Hepatocyte (in vitro differentiated cells): ENCODE data around the gene PEX11A. TPM values are rescaled to one million over a fixed set of nuclear protein-coding genes. Genes with fewer than 3 reads are reported as not detected.

Source experiments
- DNase-seq: peaks from one replicate; pipeline ENCODE4 v3.0.0-alpha.2; 2016; ENCODE audit warnings: low spot score
- H2AFZ ChIP-seq: fragments of 200-600 bp; sonication (generic); 2 replicates; pipeline ENCODE4 v1.6.0; 2016; ENCODE audit warnings: antibody characterized with exemption, mild to moderate bottlenecking
- H3K27ac ChIP-seq: fragments of 200-600 bp; sonication (generic); 2 replicates; pipeline ENCODE4 v1.5.1; 2016; ENCODE audit warnings: mild to moderate bottlenecking
- H3K27me3 ChIP-seq: fragments of 200-600 bp; sonication (generic); 2 replicates; pipeline ENCODE4 v1.6.1; 2016
- H3K36me3 ChIP-seq: fragments of 200-600 bp; sonication (generic); replicated peaks from 2 replicates; pipeline ENCODE4 v1.5.1; 2016; ENCODE audit warnings: low read depth; ENCODE audit not compliant: insufficient read depth
- H3K4me1 ChIP-seq: fragments of 200-600 bp; sonication (generic); 2 replicates; pipeline ENCODE4 v1.5.1; 2016; ENCODE audit warnings: mild to moderate bottlenecking, moderate library complexity; ENCODE audit not compliant: insufficient read depth
- H3K4me2 ChIP-seq: fragments of 200-600 bp; sonication (generic); 2 replicates; pipeline ENCODE4 v1.6.0; 2016
- H3K4me3 ChIP-seq: fragments of 200-600 bp; sonication (generic); 2 replicates; pipeline ENCODE4 v1.5.1; 2016; ENCODE audit warnings: mild to moderate bottlenecking
- H3K79me2 ChIP-seq: fragments of 200-600 bp; sonication (generic); 2 replicates; pipeline ENCODE4 v1.6.0; 2017; ENCODE audit warnings: mild to moderate bottlenecking
- H3K9me2 ChIP-seq: fragments of 200-600 bp; sonication (generic); replicated peaks from 2 replicates; pipeline ENCODE4 v1.6.0; 2017; ENCODE audit warnings: mild to moderate bottlenecking; ENCODE audit not compliant: insufficient read depth
- H3K9me3 ChIP-seq: fragments of 200-600 bp; sonication (generic); 2 replicates; pipeline ENCODE4 v1.5.1; 2016; ENCODE audit warnings: low read depth, mild to moderate bottlenecking
- H4K20me1 ChIP-seq: fragments of 200-600 bp; sonication (generic); 2 replicates; pipeline ENCODE4 v1.6.0; 2016; ENCODE audit warnings: mild to moderate bottlenecking; ENCODE audit not compliant: insufficient read depth, poor library complexity, severe bottlenecking
- CTCF ChIP-seq: fragments of 200-600 bp; sonication (generic); IDR thresholded peaks from 2 replicates; pipeline ENCODE4 v1.5.1; 2016; ENCODE audit warnings: antibody characterized with exemption, mild to moderate bottlenecking; ENCODE audit not compliant: poor library complexity
- EZH2 ChIP-seq: fragments of 200-600 bp; sonication (generic); IDR thresholded peaks from 2 replicates; pipeline ENCODE4 v1.6.1; 2016; ENCODE audit warnings: antibody characterized with exemption, mild to moderate bottlenecking, borderline replicate concordance
- EZH2phosphoT487 ChIP-seq: fragments of 200-600 bp; sonication (generic); IDR thresholded peaks from one replicate; pipeline ENCODE4 v1.6.1; 2018; ENCODE audit warnings: antibody characterized with exemption, mild to moderate bottlenecking, low read depth, moderate library complexity; ENCODE audit not compliant: unreplicated experiment, severe bottlenecking
- WGBS: methylation state at CpG from one replicate; pipeline ENCODE4 v1.1.6; 2016; ENCODE audit warnings: low lambda C conversion rate; ENCODE audit errors: missing lambda C conversion rate; 5-methylcytosine and 5-hydroxymethylcytosine counted together
- polyA plus RNA-seq: library from polyadenylated mRNA; unstranded; fragments of >200 nt; fragmentation: Nextera tagmentation; extraction: Ambion mirVana; gene quantifications from 2 replicates; pipeline ENCODE4 v1.2.1, GENCODE V29; 2016
- small RNA-seq: library from RNA; depleted of rRNA; stranded (forward); fragments of <200 nt; gene quantifications from one replicate; pipeline ENCODE3, GENCODE V24; 2014
- total RNA-seq: library from RNA; depleted of rRNA; stranded (reverse); fragments of >200 nt; gene quantifications from 2 replicates; pipeline ENCODE4 v1.2.3, GENCODE V29; 2014

The PEX11A gene
- total and polyA plus RNA-seq, 2 experiments from 2014 or later, result 10.0 to 10.7 TPM

- whole genome bisulfite sequencing, result 93% methylated on average over 23 of the region's 23 CpGs
- no peak for DNase-seq
- no peaks in the 10 kb centered on the region for H3K9me3 ChIP-seq
Measured at GRCh38 chr15:89633585-89633984, 57.0 kb downstream of the PEX11A start.

GRCh38 chr15:89632563-89633430, 57.8 kb downstream of the PEX11A start:
- Histone ChIP-seq H3K36me3 (no peaks in the 10 kb centered on the region), H3K4me2 (no peak overlapping the region), H2AFZ (no peak overlapping the region), H3K4me3 (no peak overlapping the region), H3K27me3 (no peaks in the 10 kb centered on the region), H3K9me2 (no peaks in the 10 kb centered on the region), H3K27ac (no peak overlapping the region), H4K20me1 (no peaks in the 10 kb centered on the region), H3K79me2 (no peaks in the 10 kb centered on the region), H3K9me3 (no peaks in the 10 kb centered on the region), H3K4me1 (no peaks in the 10 kb centered on the region)
- no peak for TF ChIP-seq EZH2
- 98% methylated on average over 15 of the region's 18 CpGs for WGBS
- no peak for DNase-seq

More at GRCh38 chr15:89633585-89633984, 57.0 kb downstream of the PEX11A start:
- no peak for TF ChIP-seq EZH2
- no peak for TF ChIP-seq CTCF
- no peak for TF ChIP-seq EZH2phosphoT487
- Histone ChIP-seq H4K20me1 (no peaks in the 10 kb centered on the region), H3K79me2 (no peaks in the 10 kb centered on the region), H3K4me1 (no peaks in the 10 kb centered on the region), H3K9me2 (no peaks in the 10 kb centered on the region), H3K4me2 (no peak overlapping the region), H3K27ac (no peak overlapping the region), H3K4me3 (no peak overlapping the region), H3K27me3 (no peaks in the 10 kb centered on the region), H3K36me3 (no peaks in the 10 kb centered on the region), H2AFZ (no peak overlapping the region)

- no peaks in the 10 kb centered on the region for H3K9me2 ChIP-seq
- TF ChIP-seq EZH2 (no peak), CTCF (no peak), EZH2phosphoT487 (no peak)
- no peak overlapping the region for H3K4me3 ChIP-seq
- no peak overlapping the region for H3K27ac ChIP-seq
- no peaks in the 10 kb centered on the region for H3K4me1 ChIP-seq
- H3K4me2 ChIP-seq, result no peak overlapping the region
- no peaks in the 10 kb centered on the region for H3K36me3 ChIP-seq
- DNase-seq, result no peak
- H3K9me3 ChIP-seq, result no peaks in the 10 kb centered on the region
- 88% methylated on average over 10 of the region's 10 CpGs for WGBS
- no peaks in the 10 kb centered on the region for H3K27me3 ChIP-seq
- H2AFZ ChIP-seq, result no peak overlapping the region
- no peaks in the 10 kb centered on the region for H3K79me2 ChIP-seq
- H4K20me1 ChIP-seq, result no peaks in the 10 kb centered on the region
Measured at GRCh38 chr15:89631902-89632264, 58.7 kb downstream of the PEX11A start.

Small RNAs within 50 kb of the gene (small RNA-seq; reads per million reads assigned to genes)
- gene RNU6-132P, result not detected

Other genes starting within 250 kb of the PEX11A start
- 1.1 and 3.1 TPM in 2 replicates for gene RHCG, start 194.2 kb downstream of the PEX11A start, total RNA-seq
- gene RHCG, start 194.2 kb downstream of the PEX11A start, polyA plus RNA-seq, result 1.7 and 4.1 TPM in 2 replicates
- gene TICRR, start 115.3 kb downstream of the PEX11A start, total RNA-seq, result 1.3 and 2.3 TPM in 2 replicates
- gene TICRR, start 115.3 kb downstream of the PEX11A start, polyA plus RNA-seq, result 0.47 and 0.91 TPM in 2 replicates
- gene KIF7, start 35.3 kb downstream of the PEX11A start, total RNA-seq, result 3.0 and 5.3 TPM in 2 replicates
- 3.1 and 5.0 TPM in 2 replicates for gene KIF7, start 35.3 kb downstream of the PEX11A start, polyA plus RNA-seq
- gene PLIN1, start 11.4 kb downstream of the PEX11A start, total RNA-seq, result 3.5 and 6.3 TPM in 2 replicates
- gene PLIN1, start 11.4 kb downstream of the PEX11A start, polyA plus RNA-seq, result 2.6 and 6.8 TPM in 2 replicates
- gene WDR93, start 57 bp upstream of the PEX11A start, total RNA-seq, result 0.13 TPM in 1 of 2 replicates, not detected in the other
- 0.57 TPM in 1 of 2 replicates, not detected in the other for gene WDR93, start 57 bp upstream of the PEX11A start, polyA plus RNA-seq
- 0.48 and 0.50 TPM in 2 replicates for gene MESP1, start 60.5 kb upstream of the PEX11A start, total RNA-seq
- 1.0 and 2.7 TPM in 2 replicates for gene MESP1, start 60.5 kb upstream of the PEX11A start, polyA plus RNA-seq
- 0.30 and 1.2 TPM in 2 replicates for gene MESP2, start 85.6 kb upstream of the PEX11A start, total RNA-seq
- not detected in 2 replicates for gene MESP2, start 85.6 kb upstream of the PEX11A start, polyA plus RNA-seq
- gene ANPEP, start 124.1 kb upstream of the PEX11A start, total RNA-seq, result 115 and 137 TPM in 2 replicates
- 123 and 166 TPM in 2 replicates for gene ANPEP, start 124.1 kb upstream of the PEX11A start, polyA plus RNA-seq
- 51.7 and 61.2 TPM in 2 replicates for gene AP3S2, start 203.2 kb upstream of the PEX11A start, total RNA-seq
- 14.2 and 15.6 TPM in 2 replicates for gene AP3S2, start 203.2 kb upstream of the PEX11A start, polyA plus RNA-seq
- gene ARPIN, start 222.2 kb upstream of the PEX11A start, total RNA-seq, result 6.8 and 8.6 TPM in 2 replicates
- 3.8 and 6.5 TPM in 2 replicates for gene ARPIN, start 222.2 kb upstream of the PEX11A start, polyA plus RNA-seq